ENCODE measurements around the gene WDR55. TPM values are rescaled to one million over a fixed set of nuclear protein-coding genes. Genes with fewer than 3 reads are reported as not detected.

The WDR55 gene
- total and polyA plus RNA-seq, 2 experiments from 2014 or later, result 9.6 to 18.0 TPM

DNA sequence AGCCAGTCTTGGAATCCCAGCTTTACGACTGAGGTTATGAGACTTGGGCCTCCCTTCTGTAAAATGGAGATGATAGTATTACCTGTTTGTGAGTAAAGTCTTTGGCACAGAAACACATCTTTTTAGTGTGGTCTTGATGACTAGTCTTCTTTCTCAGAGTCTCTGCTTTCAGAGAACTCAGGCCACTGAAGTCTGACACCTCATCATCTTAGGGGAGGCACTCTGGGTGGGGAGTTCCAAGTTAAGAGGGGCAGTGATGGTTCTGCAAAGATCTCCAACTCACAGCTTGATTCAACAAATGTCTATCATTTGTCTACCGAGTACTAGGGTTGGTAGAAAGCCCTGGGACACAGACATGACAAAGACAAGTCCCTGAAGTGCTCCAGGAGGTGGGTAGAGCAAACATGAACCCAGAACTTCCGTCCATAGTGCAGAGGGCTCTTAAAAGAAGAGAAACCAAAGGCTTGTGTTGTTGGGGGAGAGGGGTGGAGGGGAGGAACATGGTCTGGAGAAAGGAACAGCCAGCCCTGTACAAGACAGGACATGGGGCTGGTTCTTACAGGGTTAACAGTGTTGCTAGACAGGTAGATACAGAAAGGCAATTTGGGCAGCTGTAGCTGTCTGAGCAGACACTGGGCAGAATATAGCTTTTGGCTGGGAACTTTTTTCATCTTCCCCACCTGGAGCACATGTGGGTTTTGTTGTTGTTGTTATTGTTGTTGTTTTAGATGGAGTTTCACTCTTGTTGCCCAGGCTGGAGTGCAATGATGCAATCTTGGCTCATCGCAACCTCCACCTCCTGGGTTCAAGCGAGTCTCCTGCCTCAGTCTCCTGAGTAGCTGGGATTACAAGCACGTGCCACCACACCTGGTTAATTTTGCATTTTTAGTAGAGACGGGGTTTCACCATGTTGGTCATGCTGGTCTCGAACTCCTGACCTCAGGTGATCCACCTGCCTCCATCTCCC is 29.1 kb upstream of the WDR55 start (continued):
- TF ChIP-seq, protein P1, sequence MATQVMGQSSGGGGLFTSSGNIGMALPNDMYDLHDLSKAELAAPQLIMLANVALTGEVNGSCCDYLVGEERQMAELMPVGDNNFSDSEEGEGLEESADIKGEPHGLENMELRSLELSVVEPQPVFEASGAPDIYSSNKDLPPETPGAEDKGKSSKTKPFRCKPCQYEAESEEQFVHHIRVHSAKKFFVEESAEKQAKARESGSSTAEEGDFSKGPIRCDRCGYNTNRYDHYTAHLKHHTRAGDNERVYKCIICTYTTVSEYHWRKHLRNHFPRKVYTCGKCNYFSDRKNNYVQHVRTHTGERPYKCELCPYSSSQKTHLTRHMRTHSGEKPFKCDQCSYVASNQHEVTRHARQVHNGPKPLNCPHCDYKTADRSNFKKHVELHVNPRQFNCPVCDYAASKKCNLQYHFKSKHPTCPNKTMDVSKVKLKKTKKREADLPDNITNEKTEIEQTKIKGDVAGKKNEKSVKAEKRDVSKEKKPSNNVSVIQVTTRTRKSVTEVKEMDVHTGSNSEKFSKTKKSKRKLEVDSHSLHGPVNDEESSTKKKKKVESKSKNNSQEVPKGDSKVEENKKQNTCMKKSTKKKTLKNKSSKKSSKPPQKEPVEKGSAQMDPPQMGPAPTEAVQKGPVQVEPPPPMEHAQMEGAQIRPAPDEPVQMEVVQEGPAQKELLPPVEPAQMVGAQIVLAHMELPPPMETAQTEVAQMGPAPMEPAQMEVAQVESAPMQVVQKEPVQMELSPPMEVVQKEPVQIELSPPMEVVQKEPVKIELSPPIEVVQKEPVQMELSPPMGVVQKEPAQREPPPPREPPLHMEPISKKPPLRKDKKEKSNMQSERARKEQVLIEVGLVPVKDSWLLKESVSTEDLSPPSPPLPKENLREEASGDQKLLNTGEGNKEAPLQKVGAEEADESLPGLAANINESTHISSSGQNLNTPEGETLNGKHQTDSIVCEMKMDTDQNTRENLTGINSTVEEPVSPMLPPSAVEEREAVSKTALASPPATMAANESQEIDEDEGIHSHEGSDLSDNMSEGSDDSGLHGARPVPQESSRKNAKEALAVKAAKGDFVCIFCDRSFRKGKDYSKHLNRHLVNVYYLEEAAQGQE (IDR thresholded peaks at IDR 0.05; ENCODE audit: unreplicated experiment), result no peak
- no peak for TF ChIP-seq CREB1 (CRISPR knock-in tag; IDR thresholded peaks at IDR 0.05; ENCODE audit: low read depth)

DNA sequence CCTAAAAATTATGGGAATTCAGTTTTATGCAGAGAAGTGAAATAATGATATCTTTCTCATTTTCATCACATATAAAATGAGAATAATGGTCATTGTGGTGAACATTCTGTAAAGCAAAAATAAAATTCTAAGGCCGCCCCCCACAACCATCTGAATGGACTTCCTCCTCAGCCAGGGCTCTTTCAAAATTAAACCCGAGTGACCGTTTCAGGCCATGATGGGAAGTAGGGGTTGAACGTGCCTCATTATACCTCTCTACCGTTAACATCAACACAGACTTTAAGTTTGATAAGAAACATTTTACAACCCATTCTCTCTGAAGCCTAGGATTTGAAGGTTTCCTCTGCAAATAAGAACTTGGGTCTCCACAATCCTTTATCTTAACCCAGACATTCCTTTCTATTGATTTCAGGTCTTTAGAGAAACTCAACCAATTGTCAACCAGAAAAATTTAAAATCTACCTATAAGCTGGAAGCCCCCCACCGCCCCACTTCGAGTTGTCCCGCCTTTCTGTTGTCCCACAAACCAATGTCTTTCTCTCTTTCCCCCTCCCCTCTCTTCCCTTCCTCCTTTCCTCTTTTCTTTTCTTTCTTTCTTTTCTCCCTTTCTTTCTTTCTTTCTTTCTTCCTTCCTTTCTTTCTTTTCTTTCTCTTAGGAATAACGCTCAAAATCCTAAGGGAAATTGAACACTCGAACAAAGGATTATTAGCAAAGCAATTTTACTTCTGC is 27.2 kb upstream of the WDR55 start:
- TF ChIP-seq, protein P2, sequence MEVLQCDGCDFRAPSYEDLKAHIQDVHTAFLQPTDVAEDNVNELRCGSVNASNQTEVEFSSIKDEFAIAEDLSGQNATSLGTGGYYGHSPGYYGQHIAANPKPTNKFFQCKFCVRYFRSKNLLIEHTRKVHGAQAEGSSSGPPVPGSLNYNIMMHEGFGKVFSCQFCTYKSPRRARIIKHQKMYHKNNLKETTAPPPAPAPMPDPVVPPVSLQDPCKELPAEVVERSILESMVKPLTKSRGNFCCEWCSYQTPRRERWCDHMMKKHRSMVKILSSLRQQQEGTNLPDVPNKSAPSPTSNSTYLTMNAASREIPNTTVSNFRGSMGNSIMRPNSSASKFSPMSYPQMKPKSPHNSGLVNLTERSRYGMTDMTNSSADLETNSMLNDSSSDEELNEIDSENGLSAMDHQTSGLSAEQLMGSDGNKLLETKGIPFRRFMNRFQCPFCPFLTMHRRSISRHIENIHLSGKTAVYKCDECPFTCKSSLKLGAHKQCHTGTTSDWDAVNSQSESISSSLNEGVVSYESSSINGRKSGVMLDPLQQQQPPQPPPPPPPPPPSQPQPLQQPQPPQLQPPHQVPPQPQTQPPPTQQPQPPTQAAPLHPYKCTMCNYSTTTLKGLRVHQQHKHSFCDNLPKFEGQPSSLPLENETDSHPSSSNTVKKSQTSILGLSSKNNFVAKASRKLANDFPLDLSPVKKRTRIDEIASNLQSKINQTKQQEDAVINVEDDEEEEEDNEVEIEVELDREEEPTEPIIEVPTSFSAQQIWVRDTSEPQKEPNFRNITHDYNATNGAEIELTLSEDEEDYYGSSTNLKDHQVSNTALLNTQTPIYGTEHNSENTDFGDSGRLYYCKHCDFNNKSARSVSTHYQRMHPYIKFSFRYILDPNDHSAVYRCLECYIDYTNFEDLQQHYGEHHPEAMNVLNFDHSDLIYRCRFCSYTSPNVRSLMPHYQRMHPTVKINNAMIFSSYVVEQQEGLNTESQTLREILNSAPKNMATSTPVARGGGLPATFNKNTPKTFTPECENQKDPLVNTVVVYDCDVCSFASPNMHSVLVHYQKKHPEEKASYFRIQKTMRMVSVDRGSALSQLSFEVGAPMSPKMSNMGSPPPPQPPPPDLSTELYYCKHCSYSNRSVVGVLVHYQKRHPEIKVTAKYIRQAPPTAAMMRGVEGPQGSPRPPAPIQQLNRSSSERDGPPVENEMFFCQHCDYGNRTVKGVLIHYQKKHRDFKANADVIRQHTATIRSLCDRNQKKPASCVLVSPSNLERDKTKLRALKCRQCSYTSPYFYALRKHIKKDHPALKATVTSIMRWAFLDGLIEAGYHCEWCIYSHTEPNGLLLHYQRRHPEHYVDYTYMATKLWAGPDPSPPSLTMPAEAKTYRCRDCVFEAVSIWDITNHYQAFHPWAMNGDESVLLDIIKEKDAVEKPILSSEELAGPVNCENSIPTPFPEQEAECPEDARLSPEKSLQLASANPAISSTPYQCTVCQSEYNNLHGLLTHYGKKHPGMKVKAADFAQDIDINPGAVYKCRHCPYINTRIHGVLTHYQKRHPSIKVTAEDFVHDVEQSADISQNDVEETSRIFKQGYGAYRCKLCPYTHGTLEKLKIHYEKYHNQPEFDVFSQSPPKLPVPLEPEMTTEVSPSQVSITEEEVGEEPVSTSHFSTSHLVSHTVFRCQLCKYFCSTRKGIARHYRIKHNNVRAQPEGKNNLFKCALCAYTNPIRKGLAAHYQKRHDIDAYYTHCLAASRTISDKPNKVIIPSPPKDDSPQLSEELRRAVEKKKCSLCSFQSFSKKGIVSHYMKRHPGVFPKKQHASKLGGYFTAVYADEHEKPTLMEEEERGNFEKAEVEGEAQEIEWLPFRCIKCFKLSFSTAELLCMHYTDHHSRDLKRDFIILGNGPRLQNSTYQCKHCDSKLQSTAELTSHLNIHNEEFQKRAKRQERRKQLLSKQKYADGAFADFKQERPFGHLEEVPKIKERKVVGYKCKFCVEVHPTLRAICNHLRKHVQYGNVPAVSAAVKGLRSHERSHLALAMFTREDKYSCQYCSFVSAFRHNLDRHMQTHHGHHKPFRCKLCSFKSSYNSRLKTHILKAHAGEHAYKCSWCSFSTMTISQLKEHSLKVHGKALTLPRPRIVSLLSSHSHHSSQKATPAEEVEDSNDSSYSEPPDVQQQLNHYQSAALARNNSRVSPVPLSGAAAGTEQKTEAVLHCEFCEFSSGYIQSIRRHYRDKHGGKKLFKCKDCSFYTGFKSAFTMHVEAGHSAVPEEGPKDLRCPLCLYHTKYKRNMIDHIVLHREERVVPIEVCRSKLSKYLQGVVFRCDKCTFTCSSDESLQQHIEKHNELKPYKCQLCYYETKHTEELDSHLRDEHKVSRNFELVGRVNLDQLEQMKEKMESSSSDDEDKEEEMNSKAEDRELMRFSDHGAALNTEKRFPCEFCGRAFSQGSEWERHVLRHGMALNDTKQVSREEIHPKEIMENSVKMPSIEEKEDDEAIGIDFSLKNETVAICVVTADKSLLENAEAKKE (CRISPR knock-in tag; IDR thresholded peaks at IDR 0.05), result no peak
- no peak for TF ChIP-seq EZH2 (IDR thresholded peaks at IDR 0.05; ENCODE audit: low read depth, unreplicated experiment)
- no peak for TF ChIP-seq POLR2AphosphoS5 (IDR thresholded peaks at IDR 0.05; ENCODE audit: low read depth)
- TF ChIP-seq, protein P3, sequence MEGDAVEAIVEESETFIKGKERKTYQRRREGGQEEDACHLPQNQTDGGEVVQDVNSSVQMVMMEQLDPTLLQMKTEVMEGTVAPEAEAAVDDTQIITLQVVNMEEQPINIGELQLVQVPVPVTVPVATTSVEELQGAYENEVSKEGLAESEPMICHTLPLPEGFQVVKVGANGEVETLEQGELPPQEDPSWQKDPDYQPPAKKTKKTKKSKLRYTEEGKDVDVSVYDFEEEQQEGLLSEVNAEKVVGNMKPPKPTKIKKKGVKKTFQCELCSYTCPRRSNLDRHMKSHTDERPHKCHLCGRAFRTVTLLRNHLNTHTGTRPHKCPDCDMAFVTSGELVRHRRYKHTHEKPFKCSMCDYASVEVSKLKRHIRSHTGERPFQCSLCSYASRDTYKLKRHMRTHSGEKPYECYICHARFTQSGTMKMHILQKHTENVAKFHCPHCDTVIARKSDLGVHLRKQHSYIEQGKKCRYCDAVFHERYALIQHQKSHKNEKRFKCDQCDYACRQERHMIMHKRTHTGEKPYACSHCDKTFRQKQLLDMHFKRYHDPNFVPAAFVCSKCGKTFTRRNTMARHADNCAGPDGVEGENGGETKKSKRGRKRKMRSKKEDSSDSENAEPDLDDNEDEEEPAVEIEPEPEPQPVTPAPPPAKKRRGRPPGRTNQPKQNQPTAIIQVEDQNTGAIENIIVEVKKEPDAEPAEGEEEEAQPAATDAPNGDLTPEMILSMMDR (conservative IDR thresholded peaks at IDR 0.05; ENCODE audit: low read depth in 2 of 2), result no peak
- no peak for TF ChIP-seq ZNF331 (CRISPR knock-in tag; IDR thresholded peaks at IDR 0.05; ENCODE audit: low read depth)
- H3K79me2 ChIP-seq (replicated peaks; ENCODE audit: insufficient read depth), result peaks cover 13% of the 10 kb centered on the region
- Mint-ChIP-seq H3K27ac (no peak overlapping the region), H3K4me3 (no peak overlapping the region), H3K27me3 (ENCODE audit: insufficient read depth, low read depth, poor library complexity) (peaks cover 19% of the 10 kb centered on the region), H3K9me3 (peaks cover 12% of the 10 kb centered on the region), H3K36me3 (ENCODE audit: low read depth) (peaks cover 14% of the 10 kb centered on the region), H3K4me1 (peaks cover 11% of the 10 kb centered on the region)
- DNase-seq (ENCODE audit: low spot score), result peak; percentile 23
- H4K20me1 ChIP-seq (replicated peaks; ENCODE audit: insufficient read depth), result no peaks in the 10 kb centered on the region; the same call in 1 of the 2 replicates
- ATAC-seq, result no peak
- no peak overlapping the region for H3K27ac ChIP-seq (ENCODE audit: low read depth)
- H3K4me1 ChIP-seq (ENCODE audit: insufficient read depth), result peaks cover 17% of the 10 kb centered on the region
- no peaks in the 10 kb centered on the region for H3K36me3 ChIP-seq (ENCODE audit: insufficient read depth)
- H3K9me2 ChIP-seq (ENCODE audit: insufficient read depth), result 0 out of 2 replicates have a peak, but pooled peaks cover 3% of the 10 kb centered on the region
- no peaks in the 10 kb centered on the region for H3F3A ChIP-seq (replicated peaks; ENCODE audit: low read depth)
- H3K4me2 ChIP-seq, result no peak overlapping the region
- no peak overlapping the region for H3K4me3 ChIP-seq
- peak overlapping the region; percentile 60; the same call in 1 of the 2 replicates for H2AFZ ChIP-seq
- H3K27me3 ChIP-seq (ENCODE audit: insufficient read depth), result peaks cover 17% of the 10 kb centered on the region
